HL-60 (cell line): ENCODE results near the gene NDE1.

Source experiments
- DNase-seq, 2 experiments: peaks; one replicate each; pipeline ENCODE4 v3.0.0-alpha.2; 2010 to 2020; ENCODE audit warnings: low read depth in 1 of 2, low spot score in 1 of 2
- H3K27ac ChIP-seq: fragments of 250-450 bp; sonication (Bioruptor Pico); replicated peaks from 2 replicates; pipeline ENCODE4 v1.5.1; 2020; ENCODE audit warnings: mild to moderate bottlenecking, moderate library complexity
- H3K27me3 ChIP-seq: fragments of 250-450 bp; sonication (Bioruptor Pico); 2 replicates; pipeline ENCODE4 v1.5.1; 2021; ENCODE audit warnings: mild to moderate bottlenecking, moderate library complexity; ENCODE audit not compliant: insufficient read depth, poor library complexity, severe bottlenecking
- H3K4me3 ChIP-seq: replicated peaks from 2 replicates; pipeline ENCODE4 v1.5.1; 2011; ENCODE audit warnings: mild to moderate bottlenecking, control low read depth, low read length; ENCODE audit not compliant: insufficient read depth
- GABPA ChIP-seq: IDR thresholded peaks from 2 replicates; pipeline ENCODE4 v1.6.1; 2012; ENCODE audit warnings: low read depth
- POLR2AphosphoS5 ChIP-seq: IDR thresholded peaks from 2 replicates; pipeline ENCODE4 v1.6.1; 2012; ENCODE audit warnings: low read depth
- SPI1 ChIP-seq: IDR thresholded peaks from 2 replicates; pipeline ENCODE4 v1.6.1; 2012; ENCODE audit warnings: low read depth, mild to moderate bottlenecking, borderline replicate concordance
- TF ChIP-seq, protein P1 (sequence below): IDR thresholded peaks from 2 replicates; pipeline ENCODE4 v1.6.1; 2012; ENCODE audit warnings: low read depth; ENCODE audit not compliant: insufficient replicate concordance
- TF ChIP-seq, protein P2 (sequence below): IDR thresholded peaks from one replicate; pipeline ENCODE4 v1.5.1; 2011; ENCODE audit warnings: low read length, control low read depth, inconsistent platforms; ENCODE audit not compliant: insufficient read depth

Gene NDE1

DNA sequence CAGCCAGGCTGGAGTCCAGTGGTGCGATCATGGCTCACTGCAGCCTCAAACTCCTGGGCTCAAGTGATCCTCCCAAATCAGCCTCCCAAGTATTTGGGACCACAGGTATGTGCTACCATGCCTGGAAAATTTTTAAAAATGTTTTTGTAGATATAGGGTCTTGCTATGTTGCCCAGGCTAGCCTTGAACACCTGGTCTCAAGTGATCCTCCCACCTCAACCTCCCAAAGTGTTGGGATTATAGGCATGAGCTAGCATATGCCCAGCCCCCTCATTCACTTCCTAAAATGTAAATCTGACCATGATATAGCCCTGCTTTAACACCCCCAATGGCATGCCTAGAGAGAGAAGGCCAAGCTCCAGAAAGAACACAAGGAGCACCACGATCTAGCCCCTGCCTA is 98.6 kb downstream of the NDE1 start:
- no peaks in the 10 kb centered on the region for H3K27me3 ChIP-seq
- no peak overlapping the region for H3K27ac ChIP-seq
- H3K4me3 ChIP-seq, result no peak overlapping the region
- TF ChIP-seq GABPA (no peak), POLR2AphosphoS5 (no peak), SPI1 (no peak)
- TF ChIP-seq, protein P1, sequence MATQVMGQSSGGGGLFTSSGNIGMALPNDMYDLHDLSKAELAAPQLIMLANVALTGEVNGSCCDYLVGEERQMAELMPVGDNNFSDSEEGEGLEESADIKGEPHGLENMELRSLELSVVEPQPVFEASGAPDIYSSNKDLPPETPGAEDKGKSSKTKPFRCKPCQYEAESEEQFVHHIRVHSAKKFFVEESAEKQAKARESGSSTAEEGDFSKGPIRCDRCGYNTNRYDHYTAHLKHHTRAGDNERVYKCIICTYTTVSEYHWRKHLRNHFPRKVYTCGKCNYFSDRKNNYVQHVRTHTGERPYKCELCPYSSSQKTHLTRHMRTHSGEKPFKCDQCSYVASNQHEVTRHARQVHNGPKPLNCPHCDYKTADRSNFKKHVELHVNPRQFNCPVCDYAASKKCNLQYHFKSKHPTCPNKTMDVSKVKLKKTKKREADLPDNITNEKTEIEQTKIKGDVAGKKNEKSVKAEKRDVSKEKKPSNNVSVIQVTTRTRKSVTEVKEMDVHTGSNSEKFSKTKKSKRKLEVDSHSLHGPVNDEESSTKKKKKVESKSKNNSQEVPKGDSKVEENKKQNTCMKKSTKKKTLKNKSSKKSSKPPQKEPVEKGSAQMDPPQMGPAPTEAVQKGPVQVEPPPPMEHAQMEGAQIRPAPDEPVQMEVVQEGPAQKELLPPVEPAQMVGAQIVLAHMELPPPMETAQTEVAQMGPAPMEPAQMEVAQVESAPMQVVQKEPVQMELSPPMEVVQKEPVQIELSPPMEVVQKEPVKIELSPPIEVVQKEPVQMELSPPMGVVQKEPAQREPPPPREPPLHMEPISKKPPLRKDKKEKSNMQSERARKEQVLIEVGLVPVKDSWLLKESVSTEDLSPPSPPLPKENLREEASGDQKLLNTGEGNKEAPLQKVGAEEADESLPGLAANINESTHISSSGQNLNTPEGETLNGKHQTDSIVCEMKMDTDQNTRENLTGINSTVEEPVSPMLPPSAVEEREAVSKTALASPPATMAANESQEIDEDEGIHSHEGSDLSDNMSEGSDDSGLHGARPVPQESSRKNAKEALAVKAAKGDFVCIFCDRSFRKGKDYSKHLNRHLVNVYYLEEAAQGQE, result no peak
- TF ChIP-seq, protein P2, sequence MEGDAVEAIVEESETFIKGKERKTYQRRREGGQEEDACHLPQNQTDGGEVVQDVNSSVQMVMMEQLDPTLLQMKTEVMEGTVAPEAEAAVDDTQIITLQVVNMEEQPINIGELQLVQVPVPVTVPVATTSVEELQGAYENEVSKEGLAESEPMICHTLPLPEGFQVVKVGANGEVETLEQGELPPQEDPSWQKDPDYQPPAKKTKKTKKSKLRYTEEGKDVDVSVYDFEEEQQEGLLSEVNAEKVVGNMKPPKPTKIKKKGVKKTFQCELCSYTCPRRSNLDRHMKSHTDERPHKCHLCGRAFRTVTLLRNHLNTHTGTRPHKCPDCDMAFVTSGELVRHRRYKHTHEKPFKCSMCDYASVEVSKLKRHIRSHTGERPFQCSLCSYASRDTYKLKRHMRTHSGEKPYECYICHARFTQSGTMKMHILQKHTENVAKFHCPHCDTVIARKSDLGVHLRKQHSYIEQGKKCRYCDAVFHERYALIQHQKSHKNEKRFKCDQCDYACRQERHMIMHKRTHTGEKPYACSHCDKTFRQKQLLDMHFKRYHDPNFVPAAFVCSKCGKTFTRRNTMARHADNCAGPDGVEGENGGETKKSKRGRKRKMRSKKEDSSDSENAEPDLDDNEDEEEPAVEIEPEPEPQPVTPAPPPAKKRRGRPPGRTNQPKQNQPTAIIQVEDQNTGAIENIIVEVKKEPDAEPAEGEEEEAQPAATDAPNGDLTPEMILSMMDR, result no peak
- DNase-seq, result no peak

DNA sequence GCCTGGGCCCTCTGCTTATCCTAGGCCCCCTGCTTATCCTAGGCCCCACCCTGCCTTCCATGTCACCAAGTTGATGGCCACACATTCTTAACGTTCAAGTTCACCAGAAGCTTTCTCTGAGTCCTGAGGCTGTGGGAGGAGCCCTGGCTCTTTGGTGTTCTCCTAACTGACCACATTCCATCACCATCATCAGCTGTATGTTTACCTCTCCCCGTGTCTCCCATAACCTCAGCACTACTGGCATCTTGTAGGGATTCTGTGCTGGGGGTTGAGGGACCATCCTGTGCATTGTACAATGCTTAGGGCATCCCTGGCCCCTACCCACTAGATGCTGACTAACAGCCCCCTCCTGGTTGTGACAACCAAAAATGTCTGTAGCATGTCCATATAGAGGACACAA is 99.3 kb downstream of the NDE1 start:
- no peak for DNase-seq

DNA sequence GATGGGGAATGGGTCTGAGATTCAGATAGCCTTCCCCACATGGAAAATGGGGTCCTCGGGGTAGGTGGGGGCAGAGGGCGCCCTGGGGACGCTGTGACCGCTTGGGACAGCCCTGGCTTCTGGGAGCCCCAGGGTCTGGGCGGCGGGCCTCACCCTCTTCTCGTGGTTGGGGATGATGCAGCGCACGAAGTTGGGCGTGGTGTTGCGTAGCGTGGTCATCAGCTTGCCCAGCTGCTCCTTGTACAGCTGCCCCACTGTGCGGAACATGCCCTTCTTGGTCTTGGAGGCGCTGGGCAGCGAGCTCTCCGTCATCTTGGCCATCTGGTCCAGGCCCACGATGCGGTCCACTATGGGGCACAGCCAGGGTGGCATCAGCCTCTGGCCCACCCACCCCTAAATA is 99.9 kb downstream of the NDE1 start:
- TF ChIP-seq GABPA (no peak), SPI1 (no peak), POLR2AphosphoS5 (no peak)
- TF ChIP-seq, protein P1, result no peak
- TF ChIP-seq, protein P2, result no peak
- H3K27ac ChIP-seq, result no peak overlapping the region
- H3K27me3 ChIP-seq, result no peaks in the 10 kb centered on the region
- no peak for DNase-seq
- H3K4me3 ChIP-seq, result no peak overlapping the region

More for the DNA sequence above, 99.3 kb downstream of the NDE1 start:
- no peak overlapping the region for H3K4me3 ChIP-seq
- TF ChIP-seq POLR2AphosphoS5 (no peak), GABPA (no peak), SPI1 (no peak)
- TF ChIP-seq, protein P1, result no peak
- TF ChIP-seq, protein P2, result no peak
- no peaks in the 10 kb centered on the region for H3K27me3 ChIP-seq
- H3K27ac ChIP-seq, result no peak overlapping the region
